Smooth muscle cell (in vitro differentiated cells): ENCODE results near the gene FIGLA. TPM values are rescaled to one million over a fixed set of nuclear protein-coding genes. Genes with fewer than 3 reads are reported as not detected.

Experiments
- DNase-seq: peaks from one replicate; lab custom pipeline; 2025; ENCODE audit not compliant: unreplicated experiment; lab: John Stamatoyannopoulos, UW
- H2AFZ ChIP-seq: fragments of 200-600 bp; sonication (generic); 2 replicates; pipeline ENCODE4 v1.6.0; 2016; ENCODE audit warnings: antibody characterized with exemption, low read depth, mild to moderate bottlenecking
- H3F3A ChIP-seq: fragments of 200-600 bp; sonication (generic); 2 replicates; pipeline ENCODE4 v1.6.0; 2017; ENCODE audit warnings: antibody characterized with exemption, low read depth
- H3K27ac ChIP-seq: fragments of 200-600 bp; sonication (generic); 2 replicates; pipeline ENCODE4 v1.5.1; 2016; ENCODE audit warnings: low read depth, mild to moderate bottlenecking
- H3K27me3 ChIP-seq: fragments of 200-600 bp; sonication (generic); 2 replicates; pipeline ENCODE4 v1.6.1; 2016; ENCODE audit warnings: low read depth, mild to moderate bottlenecking
- H3K36me3 ChIP-seq: fragments of 200-600 bp; sonication (generic); 2 replicates; pipeline ENCODE4 v1.5.1; 2016; ENCODE audit warnings: low read depth
- H3K4me1 ChIP-seq: fragments of 200-600 bp; sonication (generic); 2 replicates; pipeline ENCODE4 v1.5.1; 2016; ENCODE audit warnings: low read depth
- H3K4me2 ChIP-seq: fragments of 200-600 bp; sonication (generic); 2 replicates; pipeline ENCODE4 v1.6.0; 2016; ENCODE audit warnings: mild to moderate bottlenecking
- H3K4me3 ChIP-seq: fragments of 200-600 bp; sonication (generic); 2 replicates; pipeline ENCODE4 v1.5.1; 2016; ENCODE audit warnings: mild to moderate bottlenecking
- H3K79me2 ChIP-seq: fragments of 200-600 bp; sonication (generic); 2 replicates; pipeline ENCODE4 v1.6.0; 2016; ENCODE audit warnings: low read depth, mild to moderate bottlenecking
- H3K9ac ChIP-seq: fragments of 200-600 bp; sonication (generic); 2 replicates; pipeline ENCODE4 v1.6.0; 2016; ENCODE audit warnings: low read depth
- H3K9me3 ChIP-seq: fragments of 200-600 bp; sonication (generic); replicated peaks from 2 replicates; pipeline ENCODE4 v1.5.1; 2016; ENCODE audit warnings: low read depth
- H4K20me1 ChIP-seq: fragments of 200-600 bp; sonication (generic); 2 replicates; pipeline ENCODE4 v1.6.0; 2016; ENCODE audit warnings: low read depth
- WGBS: methylation state at CpG from one replicate; pipeline ENCODE4 v1.1.7; 2016; ENCODE audit warnings: low lambda C conversion rate; 5-methylcytosine and 5-hydroxymethylcytosine counted together
- polyA plus RNA-seq: library from polyadenylated mRNA; unstranded; fragments of >200 nt; fragmentation: Nextera tagmentation; extraction: Ambion mirVana; gene quantifications from 2 replicates; pipeline ENCODE4 v1.2.1, GENCODE V29; 2016
- total RNA-seq: library from RNA; depleted of rRNA; stranded (reverse); fragments of >200 nt; gene quantifications from 2 replicates; pipeline ENCODE4 v1.2.3, GENCODE V29; 2014
- TF ChIP-seq, protein P1 (sequence below): fragments of 200-600 bp; sonication (generic); IDR thresholded peaks from 2 replicates; pipeline ENCODE4 v1.5.1; 2017; ENCODE audit warnings: borderline replicate concordance, mild to moderate bottlenecking, antibody characterized with exemption; ENCODE audit not compliant: insufficient read depth, poor library complexity, severe bottlenecking

The FIGLA gene
- total and polyA plus RNA-seq, 2 experiments from 2014 or later: not detected

DNA sequence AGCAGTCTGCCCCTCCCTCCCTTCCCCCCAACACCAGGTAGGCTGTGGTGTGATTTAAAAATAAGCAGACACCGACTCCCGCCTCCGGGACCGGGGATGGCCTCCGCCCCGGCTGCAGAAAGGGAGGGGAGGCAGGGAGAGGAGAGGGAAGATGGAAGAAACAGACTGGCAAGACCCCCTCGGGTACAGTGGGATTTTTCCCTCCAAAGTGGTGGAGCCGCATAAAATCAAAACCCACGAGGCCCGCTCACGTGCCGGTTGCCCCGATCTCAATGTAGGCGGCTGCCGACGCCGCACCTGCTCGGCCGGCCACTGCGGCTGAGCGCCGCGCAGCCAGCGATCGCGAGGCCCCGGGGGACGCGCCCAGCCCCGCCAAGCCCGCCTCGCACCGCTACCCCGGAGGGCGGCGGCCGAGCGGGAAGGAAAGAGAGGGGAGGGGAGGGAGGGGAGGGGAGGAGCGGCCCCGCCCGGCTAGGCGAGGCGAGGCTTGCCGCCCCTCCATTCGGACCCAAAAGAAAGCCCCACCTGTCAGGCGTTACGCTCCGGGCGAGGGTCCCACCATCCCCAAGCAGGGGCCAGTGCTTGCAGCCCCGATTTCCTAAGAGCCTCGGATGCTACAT is 23.3 kb downstream of the FIGLA start:
- H4K20me1 ChIP-seq: no peaks in the 10 kb centered on the region
- no peaks in the 10 kb centered on the region for H3K36me3 ChIP-seq
- no peak overlapping the region for H3K27ac ChIP-seq
- peaks cover 28% of the 10 kb centered on the region for H3K27me3 ChIP-seq
- peak overlapping the region; percentile 100 for H3K4me2 ChIP-seq
- H3K4me3 ChIP-seq: peak overlapping the region; percentile 71
- TF ChIP-seq, protein P1, sequence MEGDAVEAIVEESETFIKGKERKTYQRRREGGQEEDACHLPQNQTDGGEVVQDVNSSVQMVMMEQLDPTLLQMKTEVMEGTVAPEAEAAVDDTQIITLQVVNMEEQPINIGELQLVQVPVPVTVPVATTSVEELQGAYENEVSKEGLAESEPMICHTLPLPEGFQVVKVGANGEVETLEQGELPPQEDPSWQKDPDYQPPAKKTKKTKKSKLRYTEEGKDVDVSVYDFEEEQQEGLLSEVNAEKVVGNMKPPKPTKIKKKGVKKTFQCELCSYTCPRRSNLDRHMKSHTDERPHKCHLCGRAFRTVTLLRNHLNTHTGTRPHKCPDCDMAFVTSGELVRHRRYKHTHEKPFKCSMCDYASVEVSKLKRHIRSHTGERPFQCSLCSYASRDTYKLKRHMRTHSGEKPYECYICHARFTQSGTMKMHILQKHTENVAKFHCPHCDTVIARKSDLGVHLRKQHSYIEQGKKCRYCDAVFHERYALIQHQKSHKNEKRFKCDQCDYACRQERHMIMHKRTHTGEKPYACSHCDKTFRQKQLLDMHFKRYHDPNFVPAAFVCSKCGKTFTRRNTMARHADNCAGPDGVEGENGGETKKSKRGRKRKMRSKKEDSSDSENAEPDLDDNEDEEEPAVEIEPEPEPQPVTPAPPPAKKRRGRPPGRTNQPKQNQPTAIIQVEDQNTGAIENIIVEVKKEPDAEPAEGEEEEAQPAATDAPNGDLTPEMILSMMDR: no peak
- no peak overlapping the region for H3K9ac ChIP-seq
- H2AFZ ChIP-seq: peak overlapping the region; percentile 98
- WGBS: 1% methylated on average over 31 of the region's 51 CpGs
- no peak for DNase-seq
- no peaks in the 10 kb centered on the region for H3K9me3 ChIP-seq
- H3K79me2 ChIP-seq: no peaks in the 10 kb centered on the region
- H3F3A ChIP-seq: no peaks in the 10 kb centered on the region
- H3K4me1 ChIP-seq: peaks cover 9% of the 10 kb centered on the region

DNA sequence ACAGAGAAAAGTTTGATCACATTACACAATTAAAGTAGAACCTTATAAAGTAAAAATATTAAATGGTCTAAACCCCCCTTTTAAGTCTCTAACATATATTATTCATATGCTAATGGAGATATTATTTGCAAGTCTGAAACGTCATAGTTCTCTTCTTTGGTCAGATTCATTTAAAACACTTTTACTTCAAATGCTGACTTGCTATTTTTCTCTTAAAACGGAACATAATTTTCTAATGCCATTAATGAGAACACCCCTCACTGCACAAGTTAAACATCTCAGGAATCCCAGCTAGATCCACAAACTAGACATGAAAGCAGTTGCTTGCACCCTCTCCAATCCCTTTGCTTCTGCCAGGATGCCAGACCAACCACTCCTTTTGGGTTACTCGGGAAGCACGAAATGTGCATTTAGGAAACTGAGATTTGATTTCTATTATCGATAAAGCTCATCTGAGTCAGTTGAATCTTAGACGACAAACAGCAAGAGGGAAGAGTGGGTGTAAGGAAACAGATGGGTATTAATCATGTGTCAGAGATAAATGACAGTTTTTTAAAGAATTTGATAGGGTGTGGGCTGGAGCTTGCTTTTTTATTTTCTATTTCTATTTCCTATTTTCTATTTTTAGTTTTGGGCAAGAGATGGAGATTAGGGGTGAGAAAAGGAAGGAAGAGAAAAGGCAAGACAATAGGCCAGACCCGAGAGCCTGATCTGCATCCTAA is 23.9 kb downstream of the FIGLA start:
- 11% methylated on average over 7 of the region's 7 CpGs for WGBS
- DNase-seq: no peak
- peak overlapping the region; percentile 100 for H3K4me2 ChIP-seq

DNA sequence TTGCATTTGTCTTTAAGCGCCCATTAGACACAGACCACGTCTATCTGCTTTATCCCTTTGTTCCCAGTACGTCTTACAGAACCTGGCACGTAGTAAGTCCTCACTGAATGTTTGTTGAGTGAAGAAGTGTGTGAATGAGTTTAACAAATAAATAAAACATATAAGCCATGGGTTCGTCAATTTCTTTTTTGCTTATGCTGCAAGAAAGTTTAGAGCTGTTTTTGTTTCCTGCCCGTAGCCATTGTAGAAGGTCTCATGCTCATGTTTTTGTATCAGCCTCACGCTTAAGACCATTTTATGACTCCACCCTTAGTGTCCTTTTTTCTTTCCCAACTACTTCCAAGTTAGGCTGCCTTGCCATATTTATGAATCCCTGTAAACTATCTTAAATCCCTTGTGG is 24.9 kb downstream of the FIGLA start:
- no peak overlapping the region for H3K9ac ChIP-seq
- H3K4me1 ChIP-seq: peaks cover 9% of the 10 kb centered on the region
- H3K27ac ChIP-seq: no peak overlapping the region
- H3K36me3 ChIP-seq: no peaks in the 10 kb centered on the region
- no peaks in the 10 kb centered on the region for H3K79me2 ChIP-seq
- H3K9me3 ChIP-seq: no peaks in the 10 kb centered on the region
- H3K4me2 ChIP-seq: no peak overlapping the region
- no peaks in the 10 kb centered on the region for H4K20me1 ChIP-seq
- H3K27me3 ChIP-seq: peaks cover 28% of the 10 kb centered on the region
- TF ChIP-seq, protein P1: no peak
- DNase-seq: no peak
- H3K4me3 ChIP-seq: no peak overlapping the region
- H3F3A ChIP-seq: no peaks in the 10 kb centered on the region
- 85% methylated on average over 7 of the region's 7 CpGs for WGBS
- H2AFZ ChIP-seq: no peak overlapping the region

More for the DNA sequence above, 23.9 kb downstream of the FIGLA start:
- Histone ChIP-seq H4K20me1 (no peaks in the 10 kb centered on the region), H3K4me1 (peaks cover 9% of the 10 kb centered on the region), H3K27ac (no peak overlapping the region), H3K27me3 (peaks cover 28% of the 10 kb centered on the region), H2AFZ (no peak overlapping the region), H3K79me2 (no peaks in the 10 kb centered on the region), H3K9me3 (no peaks in the 10 kb centered on the region), H3K9ac (no peak overlapping the region), H3K36me3 (no peaks in the 10 kb centered on the region), H3F3A (no peaks in the 10 kb centered on the region), H3K4me3 (peak overlapping the region; percentile 71)
- TF ChIP-seq, protein P1: no peak
